ENCODE results near the gene SORCS2.

Gene SORCS2

GRCh38 chr4:7398788-7399439 lies 206.6 kb downstream of the SORCS2 start:
- no peak for DNase-seq

DNA sequence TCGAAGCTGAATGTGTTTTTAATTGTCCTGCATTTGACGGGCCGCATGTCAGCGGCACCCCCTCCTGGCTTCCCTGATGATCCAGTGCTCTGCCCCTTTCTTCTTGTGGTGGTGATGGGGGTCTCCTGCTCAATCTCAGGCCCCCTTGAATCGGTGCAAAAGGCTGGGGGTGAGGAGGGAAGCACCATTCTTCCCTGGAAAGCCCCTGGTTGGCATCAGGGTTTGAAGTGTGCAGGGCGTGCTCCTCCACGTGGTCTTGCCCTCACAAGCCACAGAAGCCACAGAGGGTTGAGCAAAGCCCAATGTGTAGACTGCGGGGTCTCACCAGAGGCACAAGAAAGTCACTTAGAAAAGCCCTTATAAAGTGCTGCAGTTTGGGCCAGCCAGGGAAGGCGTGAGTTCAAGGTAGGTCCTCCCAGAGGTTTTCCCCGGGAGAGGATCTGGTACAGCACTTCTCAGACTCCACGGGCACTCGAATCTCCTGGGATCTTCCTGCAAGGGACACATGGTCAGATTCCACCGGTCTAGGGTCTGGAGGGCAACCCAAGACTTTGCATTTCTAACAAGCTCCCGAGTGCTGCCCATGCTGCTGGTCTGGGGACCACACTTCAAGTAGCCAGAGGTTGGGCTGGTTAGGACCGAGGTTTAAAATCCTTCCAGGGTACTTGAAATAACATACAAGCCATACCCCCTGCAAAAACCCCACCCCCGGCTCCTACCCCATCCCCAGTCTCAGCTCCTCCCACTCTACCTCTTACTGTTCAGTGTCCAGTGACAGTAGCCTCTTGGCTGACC lies 207.3 kb downstream of the SORCS2 start:
- DNase-seq: no peak

GRCh38 chr4:7400671-7401298 lies 208.4 kb downstream of the SORCS2 start:
- no peak for DNase-seq

DNA sequence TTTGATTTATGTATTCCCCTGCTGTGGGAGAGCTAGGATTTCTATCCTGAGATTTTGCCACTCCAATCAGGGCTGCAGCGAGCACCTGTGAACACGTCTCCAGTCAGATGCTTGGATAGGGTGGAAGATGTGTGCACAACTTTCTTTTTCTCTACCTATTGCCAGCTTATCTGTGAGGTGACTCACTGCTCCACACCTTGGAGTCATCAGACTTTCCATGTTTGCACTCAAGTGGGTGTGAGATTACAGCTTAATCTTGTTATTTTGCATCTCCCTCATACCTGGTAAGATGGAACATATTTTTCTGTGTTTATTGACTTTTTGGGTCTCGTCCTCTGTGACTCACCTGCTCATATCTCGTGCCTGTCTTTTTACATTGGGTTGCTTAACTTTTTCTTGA lies 210.2 kb downstream of the SORCS2 start:
- no peak for DNase-seq

GRCh38 chr4:7403001-7403400 lies 210.7 kb downstream of the SORCS2 start:
- no peak for DNase-seq

DNA sequence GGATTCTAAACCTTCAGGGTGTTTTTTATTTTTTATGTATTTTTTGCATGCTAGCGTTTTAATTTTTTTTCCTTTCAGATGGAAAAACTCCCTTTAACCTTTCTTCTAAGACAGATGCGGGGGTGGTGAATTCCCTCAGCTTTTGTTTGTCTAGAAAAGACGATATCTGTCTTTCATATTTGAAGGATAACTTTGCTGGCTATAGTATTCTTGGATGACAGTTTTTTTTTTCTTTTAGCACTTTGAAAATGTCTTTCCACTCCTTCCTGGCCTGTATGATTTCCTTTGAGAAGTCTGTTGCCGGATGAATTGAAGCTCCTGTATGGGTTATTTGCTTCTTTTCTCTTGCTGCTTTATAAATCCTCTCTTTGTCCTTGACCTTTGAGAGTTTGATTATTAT lies 215.8 kb downstream of the SORCS2 start:
- no peak for DNase-seq

GRCh38 chr4:7410446-7410845 lies 218.1 kb downstream of the SORCS2 start:
- no peak for DNase-seq

DNA sequence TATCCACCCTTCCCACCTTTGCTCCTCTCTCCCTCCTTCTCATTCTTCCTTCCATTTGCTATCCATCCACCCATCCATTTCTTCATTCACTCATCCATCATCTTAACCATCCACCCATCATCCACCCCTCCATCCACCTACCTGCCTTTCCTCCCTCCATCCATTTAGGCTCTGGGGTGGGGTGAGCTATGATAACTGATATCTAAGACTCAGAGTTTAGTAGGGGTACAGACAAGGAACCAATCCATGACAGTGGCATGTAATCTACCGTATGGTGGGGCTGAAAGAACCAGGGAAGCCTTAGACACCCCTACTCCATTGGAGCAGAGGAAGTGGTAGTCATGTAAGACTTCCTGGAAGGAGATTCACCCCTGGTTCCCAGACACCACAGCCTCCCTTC lies 219.2 kb downstream of the SORCS2 start:
- no peak for DNase-seq

DNA sequence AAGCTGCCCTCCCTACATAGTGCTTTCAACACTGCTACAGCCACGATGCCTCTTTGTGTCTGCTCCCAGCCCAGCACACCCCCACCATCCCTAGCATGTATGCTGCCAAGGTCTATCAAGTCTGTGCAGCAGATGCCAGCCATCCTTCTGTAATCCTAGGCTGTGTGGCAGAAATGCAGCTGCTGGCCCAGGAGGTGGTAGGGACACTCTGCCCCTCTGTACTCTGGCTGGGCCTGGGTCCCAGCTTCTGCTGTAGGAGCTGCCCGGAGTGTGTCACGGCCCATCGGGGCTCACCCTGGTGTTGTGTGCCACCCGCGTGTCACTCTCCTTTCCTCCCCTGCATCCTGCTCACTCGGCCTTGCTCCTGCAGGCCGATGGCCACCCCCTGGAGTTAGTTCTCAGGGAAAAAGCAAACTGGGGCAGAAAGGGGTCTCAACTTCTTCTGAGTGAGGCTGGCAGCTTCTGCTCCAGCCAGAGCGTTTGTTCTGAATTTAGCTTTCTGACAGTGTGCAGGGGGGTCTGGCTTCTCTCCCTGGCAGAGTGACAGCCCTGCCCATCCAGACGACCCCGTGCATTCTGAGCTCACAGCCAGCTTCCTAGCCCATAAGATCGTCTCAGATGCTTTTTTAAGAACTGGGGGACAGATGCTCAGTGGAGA lies 219.7 kb downstream of the SORCS2 start:
- no peak for DNase-seq

DNA sequence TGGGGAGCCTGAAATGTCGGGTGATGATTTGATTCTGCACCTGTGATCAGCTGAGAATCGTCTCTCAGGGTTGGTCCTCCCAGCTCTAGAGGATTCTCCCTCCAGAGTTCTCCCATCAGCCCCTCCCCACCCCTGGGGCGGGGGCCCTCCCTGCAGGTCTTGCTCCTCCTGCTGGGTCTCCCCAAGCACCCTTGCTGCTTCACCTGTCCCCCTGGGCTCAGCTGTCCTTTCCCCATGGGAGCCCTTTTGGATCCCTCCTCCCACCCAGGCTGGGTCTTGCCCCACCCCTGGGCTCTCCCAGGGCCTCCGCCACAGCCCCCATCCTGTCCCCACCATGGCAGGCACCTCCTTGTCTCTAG lies 220.2 kb downstream of the SORCS2 start:
- DNase-seq: no peak

DNA sequence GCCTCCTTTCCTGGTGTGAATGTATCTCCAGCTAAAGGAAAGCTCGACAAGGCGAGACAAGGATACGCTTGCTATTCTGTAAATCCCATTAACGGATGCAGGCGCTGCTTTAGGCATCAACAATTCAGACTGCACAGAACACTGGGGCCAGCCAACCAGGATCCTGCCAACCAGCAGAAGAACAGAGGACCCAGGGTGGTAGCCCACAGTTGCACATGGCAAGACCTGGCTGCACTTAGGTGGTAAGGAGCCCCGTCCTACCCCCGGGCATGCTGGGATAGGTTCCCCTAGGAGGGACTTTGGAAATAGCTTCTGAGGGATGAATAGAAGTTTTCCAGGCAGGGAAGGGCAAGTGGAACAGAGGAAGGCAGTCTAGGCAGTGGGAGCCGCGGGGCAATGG lies 221.7 kb downstream of the SORCS2 start:
- no peak for DNase-seq

DNA sequence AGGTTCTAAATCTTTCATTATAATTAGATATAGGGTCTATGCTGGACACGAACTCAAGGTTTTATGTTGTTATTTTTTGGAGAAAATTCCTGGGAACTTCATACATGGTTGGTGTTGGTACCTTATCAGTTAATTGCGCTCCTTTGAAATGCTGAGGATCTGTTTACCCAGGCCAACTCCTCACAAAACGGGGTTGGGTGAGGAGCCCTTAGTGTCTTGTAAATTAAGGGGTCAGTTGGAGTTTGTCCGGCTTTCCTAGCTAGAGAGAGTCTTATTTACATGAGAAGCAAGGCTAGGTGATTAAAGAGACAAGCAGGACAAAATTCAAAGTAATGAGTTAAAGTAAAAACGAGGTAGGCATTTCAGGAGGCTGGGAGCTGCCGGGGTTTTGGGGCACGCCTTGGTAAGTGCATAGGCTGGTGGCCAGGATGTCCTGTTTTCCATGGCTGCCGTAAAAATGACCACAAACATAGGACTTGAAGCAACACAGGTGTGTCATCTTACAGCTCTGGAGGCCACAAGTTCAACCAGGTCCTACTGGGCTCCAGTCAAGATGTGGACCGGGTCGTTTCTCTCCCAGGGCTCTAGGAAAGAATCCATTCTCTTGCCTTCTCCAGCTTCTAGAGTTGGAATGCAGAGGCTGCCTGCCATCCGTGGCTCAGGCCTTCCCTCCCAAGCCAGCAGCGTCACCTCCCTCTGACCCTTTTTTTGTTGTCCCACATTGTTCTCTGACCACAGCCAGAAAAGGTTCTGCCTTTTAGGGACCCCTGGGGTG lies 222.6 kb downstream of the SORCS2 start:
- DNase-seq: no peak

- DNase-seq: no peak
Observed at GRCh38 chr4:7415927-7416686, 223.8 kb downstream of the SORCS2 start.

- no peak for DNase-seq
Observed at GRCh38 chr4:7416745-7417432, 224.6 kb downstream of the SORCS2 start.

DNA sequence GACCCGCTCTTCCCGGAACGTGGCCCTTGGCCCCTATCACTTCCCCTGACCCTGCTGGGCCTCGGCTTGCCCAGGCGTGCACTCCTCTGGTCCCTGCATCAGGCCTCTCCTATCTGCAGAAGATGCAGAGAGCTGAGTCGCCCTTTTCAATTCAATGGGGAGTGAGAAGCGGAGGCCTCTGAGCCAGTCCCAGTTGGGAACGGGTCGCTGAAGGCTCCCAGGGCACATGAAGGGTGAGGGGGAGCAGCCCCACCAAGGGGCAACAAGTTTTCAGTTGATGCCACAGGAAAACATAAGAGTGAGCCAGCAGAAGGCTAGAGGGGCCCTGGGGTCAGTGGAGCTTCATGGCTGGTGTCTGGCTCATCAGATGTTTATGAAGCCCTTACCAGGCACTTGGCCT lies 225.3 kb downstream of the SORCS2 start:
- no peak for DNase-seq

GRCh38 chr4:7418131-7418943 lies 226.0 kb downstream of the SORCS2 start:
- no peak for DNase-seq

DNA sequence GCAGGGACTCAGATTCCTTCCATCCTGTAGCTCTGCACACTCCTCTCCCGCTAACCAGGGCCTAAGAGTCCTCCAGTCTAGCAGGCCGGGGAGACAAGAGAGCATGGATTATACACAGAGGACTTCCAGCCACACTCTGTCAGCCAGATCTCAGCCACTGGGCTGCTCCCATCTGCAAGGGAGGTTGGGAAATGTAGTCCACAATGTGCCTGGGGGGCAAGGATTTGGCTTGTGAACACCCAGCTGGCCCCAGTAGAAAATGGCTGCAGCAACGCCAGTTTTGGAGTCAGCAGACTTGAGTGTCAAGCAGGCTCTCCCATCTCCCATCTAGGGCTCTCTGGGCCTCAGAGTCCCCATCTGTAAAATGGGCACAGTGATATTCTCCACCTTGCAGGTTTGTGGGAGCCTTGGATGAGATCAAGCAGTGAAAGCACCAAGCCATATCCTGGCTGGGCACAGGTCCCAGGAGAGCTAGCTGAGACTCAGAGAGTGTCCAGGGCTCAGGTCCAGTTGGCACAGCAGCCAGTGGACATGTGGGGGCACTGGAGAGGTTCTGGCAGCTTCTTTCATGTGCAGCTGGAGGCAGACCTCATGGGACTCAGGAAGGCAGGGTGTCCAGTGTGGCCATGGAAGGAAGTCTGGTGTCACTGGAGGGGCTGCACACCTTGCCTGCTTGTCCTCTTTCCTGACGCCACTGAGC lies 227.8 kb downstream of the SORCS2 start:
- no peak for DNase-seq

GRCh38 chr4:7420661-7421040 lies 228.3 kb downstream of the SORCS2 start:
- no peak for DNase-seq

DNA sequence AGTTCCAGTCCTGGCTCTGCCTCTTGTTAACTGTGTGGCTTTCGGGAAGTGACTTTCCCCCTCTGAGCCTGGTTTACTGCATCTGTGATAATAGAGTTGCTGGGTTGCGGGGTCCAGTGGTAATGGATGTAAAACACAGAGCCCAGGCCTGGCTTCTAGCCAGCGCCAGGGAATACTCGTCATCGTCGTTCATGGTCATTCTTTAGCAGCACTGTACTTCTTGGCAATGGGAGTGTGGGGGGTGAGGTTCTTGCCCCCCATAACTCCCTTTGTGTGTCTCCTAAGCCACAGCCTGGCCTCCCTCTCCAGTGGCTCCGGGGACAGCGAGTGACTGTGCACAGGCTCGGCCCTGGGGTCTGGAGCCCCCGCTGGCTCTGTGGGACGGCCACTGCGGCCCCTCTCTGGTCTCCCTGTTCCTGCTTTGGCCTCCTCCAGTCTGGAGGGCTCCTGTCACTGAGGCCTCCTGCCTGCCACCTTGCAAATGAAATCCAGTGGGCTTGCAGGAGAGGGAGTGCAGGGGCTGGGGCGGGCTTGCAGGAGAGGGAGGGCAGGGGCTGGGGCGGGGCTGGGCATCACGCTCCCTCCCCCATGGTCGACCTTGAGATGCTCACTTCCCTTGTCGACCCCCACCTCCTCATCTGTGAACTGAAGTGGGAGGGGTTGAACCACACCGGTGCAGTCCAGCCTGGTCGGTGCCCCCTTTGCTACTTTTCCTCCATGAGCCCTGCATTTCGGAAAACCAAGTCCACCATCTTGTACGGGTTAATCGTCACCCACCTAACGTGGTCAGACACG lies 229.2 kb downstream of the SORCS2 start:
- DNase-seq: no peak
